GM12874 (cell line): Measurements from ENCODE around the gene RADIL.

Experiments
- TF ChIP-seq, protein P1 (sequence below): IDR thresholded peaks from 2 replicates; pipeline ENCODE4 v1.5.1; 2011; ENCODE audit warnings: low read depth, mild to moderate bottlenecking, control low read depth, low read length, moderate library complexity; ENCODE audit not compliant: insufficient read depth

The RADIL gene

DNA sequence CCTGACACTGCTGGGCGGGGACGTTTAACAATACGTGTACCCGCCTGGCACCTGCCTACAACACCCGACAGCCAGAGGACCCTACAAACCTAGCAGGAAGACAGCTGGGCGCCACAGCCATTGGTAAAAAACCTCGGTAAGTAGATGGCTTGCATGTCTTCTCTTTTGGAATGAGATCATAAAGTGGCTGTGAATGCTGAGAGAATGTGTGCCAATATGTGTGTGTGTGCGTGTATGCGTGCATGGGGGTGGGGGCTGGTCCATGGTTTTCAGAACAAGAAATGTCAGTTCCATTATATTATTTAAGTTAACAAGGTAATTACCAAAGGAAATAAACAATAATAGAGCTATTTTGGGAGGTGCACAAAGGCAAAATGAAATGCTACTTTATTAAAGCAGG lies 60.8 kb downstream of the RADIL start:
- TF ChIP-seq, protein P1, sequence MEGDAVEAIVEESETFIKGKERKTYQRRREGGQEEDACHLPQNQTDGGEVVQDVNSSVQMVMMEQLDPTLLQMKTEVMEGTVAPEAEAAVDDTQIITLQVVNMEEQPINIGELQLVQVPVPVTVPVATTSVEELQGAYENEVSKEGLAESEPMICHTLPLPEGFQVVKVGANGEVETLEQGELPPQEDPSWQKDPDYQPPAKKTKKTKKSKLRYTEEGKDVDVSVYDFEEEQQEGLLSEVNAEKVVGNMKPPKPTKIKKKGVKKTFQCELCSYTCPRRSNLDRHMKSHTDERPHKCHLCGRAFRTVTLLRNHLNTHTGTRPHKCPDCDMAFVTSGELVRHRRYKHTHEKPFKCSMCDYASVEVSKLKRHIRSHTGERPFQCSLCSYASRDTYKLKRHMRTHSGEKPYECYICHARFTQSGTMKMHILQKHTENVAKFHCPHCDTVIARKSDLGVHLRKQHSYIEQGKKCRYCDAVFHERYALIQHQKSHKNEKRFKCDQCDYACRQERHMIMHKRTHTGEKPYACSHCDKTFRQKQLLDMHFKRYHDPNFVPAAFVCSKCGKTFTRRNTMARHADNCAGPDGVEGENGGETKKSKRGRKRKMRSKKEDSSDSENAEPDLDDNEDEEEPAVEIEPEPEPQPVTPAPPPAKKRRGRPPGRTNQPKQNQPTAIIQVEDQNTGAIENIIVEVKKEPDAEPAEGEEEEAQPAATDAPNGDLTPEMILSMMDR = no peak

DNA sequence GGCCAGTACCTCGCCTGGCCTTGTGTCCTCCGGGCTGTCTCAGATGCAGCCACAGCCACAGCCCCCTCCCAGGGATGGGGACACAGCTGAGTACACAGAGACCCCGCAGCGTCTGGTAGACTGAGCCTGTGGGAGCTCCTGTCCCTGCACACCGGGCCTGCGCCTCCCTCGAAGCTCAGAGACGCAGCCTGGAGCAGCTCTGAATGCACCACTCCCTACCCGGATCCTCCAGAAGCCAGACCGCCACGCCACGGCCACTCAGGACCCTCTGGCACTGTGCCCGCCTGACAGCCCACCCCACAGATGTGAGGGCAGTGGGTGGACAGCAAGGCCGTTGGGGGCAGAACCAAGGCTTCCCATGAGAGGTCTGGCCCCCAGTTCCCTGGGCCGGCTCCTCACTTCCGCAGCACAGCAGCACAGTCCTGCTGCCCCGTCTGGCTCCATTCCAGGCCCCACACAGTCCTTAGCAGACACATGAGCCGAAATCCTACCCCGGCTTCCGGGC lies 62.5 kb downstream of the RADIL start:
- TF ChIP-seq, protein P1 = no peak

DNA sequence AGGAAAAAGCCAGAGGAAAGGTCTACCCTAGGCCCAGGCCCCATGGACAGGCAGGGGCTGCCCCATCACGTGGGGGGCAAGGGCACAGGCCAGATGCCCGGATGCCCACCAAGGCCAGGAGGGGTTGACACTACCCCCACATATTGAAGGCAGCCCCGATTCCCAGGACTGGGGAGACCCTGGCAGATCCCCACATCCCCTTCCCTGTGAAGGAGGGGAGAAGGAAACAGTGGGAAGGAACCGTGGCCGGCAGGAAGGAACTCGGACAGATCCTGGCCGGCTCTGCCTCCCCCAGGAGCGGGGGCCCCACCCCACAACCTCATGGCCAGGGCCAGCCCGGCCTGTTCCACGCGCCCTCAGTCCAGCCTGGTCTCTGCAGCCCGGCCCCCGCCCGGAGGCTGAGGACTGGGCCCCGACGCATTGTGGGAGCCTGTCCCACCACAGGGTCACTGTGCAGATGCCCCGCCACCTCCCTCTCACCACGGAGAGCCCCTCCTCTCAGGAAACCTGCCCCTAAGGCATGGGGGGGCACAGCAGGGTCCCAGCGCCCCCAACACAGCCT lies 63.0 kb downstream of the RADIL start:
- TF ChIP-seq, protein P1 = no peak

- TF ChIP-seq, protein P1 = no peak
Measured at GRCh38 chr7:4819560-4820404, 63.7 kb downstream of the RADIL start.

DNA sequence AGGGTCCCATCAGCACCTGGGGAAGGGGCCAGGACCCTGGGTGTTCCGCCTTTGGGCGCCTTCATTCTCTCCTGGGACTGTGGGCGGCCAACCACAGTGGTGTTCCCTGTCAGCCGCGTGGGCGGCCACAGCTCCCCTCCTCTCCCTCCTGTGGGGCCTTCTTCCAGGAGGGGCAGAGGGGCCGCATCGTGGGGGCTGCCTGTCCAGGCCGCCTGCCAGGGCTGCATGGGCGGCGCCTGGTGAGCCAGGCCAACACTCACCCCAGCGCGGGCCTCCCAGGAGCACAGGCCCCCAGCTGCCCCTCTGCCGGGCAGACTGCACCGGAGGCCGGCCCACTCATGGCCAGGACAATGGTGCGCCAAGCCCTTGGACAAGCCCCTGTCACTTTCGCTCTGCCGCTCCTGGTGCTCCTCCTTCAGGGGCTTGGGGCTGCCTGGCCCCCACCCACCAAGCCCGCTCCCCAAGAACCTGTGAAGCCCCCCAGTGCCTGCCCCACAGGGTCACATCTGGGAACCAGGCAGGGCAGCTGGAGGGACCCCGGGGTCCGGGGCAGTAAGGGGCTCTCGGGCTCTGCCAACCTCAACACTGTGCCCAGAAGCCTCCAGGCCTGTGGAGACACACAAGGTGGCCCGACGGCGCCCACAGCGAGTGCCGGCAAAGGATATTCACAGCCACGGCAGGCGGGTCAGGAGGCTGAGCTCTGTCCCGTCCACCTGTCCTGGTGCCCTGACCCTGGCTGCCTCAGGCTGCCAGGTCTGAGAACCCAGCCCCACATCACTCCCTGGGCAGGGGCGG lies 65.3 kb downstream of the RADIL start:
- TF ChIP-seq, protein P1 = no peak

GRCh38 chr7:4817178-4817901 lies 66.2 kb downstream of the RADIL start:
- TF ChIP-seq, protein P1 = no peak
